Fibroblast of upper back skin (primary cell): ENCODE data around the gene BNIP5.

Source experiments
- DNase-seq: peaks from one replicate; pipeline ENCODE4 v3.0.0-alpha.2; 2013

Gene BNIP5, protein sequence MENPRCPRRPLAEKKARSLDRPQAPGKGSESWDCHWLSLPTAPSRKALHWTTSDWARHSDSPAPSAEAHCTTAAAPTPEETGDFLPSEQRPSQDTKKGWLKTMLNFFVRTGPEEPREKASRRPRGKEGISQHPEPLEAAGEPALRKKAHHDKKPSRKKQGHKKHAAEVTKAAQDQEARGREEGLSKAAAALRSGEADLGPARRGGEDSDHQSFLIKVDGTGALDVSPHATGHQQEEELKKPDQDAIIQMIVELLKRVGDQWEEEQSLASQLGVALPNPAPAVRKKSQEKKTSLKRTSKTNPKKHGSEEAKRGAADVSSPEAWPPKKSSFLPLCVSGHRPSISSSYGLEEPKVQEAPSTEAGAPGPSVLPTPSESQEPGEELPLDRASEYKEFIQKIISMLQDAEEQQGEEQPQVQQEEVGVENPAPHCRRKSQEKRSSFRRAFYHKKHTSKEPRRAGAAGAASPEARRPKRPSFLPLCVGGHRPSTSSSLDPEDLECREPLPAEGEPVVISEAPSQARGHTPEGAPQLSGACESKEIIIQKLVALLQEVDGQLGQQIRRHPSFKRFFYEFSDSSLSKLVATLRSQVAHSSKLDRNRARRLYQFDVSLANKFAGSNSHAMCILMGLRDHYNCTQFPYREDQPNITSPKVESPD

DNA sequence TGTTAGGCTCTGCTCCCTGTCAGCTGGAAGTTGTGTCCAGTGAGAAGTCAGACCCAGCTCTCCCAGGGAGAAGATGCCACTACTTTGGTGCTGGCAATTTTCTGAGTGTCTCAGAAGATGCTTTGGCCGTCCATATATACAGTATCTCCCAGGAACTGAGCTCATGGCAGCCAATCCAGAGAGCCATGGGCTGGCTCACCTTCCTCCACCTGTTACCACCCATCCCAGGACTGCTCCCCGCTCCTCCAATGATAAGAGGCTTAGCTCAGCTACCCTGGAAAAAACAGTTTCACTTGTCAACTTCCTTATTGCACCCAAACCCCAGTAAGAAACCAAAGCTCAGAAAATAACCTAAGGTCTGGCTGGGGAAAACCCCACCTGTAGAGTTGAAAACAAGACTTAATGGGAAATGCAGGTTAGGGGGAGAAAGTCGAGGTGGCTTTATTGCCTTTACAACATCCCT is at the start of gene BNIP5:
Gene BNIP5, minus strand, starts transcription at position 110 of the 463 bp plus-strand sequence. CDS start 6,198 bp downstream, outside the sequence.
- DNase-seq = no peak

DNA sequence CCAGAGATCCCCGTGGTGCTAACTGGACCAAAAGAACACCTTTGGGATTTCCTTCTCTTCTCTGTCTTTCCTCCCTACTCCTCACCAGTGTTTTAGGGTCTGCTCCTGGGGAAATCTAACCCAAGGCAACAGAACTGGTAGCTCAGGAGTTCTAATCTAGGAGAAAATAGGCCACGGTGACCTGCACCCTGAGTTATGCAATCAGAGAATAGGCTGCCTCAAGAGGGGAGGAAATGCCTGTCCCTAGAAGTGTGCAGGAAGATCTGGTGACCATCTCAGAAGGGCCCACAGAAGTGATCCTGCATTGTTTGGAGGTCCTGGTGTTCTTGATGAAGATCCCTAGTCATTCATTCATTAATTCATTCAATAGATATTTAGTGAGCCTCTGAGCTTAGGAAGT is 47.4 kb upstream of the BNIP5 start:
- no peak for DNase-seq

DNA sequence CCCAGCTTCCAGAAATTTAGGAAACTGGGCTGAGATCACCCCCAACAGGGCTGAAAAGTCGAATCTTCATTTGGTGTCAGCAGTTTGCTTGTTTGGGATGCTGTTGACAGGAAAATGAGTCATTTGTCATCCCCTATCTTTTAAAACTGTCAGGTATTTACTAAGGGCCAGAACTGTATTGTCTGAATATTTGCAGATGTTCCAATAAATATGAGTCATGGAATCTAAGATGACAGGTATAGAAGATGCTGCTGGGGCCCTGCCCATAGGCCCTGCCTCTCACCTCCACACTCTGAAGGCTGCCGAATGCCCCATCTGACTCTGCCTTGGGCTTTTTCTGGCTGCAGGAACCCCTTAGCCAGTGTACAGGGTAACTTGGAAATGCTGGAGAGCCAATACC is 46.9 kb upstream of the BNIP5 start:
- no peak for DNase-seq

DNA sequence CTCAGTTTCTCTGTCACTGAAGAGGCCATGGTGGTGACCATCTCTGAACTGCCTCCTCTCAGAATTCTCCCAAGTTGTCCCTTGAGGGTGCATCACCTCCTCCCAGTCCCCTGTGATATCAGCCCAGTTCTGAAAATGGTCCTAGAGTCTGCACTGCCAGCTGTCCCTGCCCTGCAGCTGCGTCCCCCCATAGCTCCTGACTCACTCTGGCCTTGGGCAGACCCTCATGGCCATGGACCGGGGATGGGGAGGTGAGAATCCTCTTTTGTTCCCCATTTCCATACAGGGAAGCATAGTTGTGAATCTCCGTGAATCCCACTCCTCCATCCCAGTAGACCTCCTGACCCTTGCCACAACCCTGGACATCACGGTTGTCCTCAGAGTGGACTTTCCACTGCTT is 46.3 kb upstream of the BNIP5 start:
- DNase-seq = no peak

DNA sequence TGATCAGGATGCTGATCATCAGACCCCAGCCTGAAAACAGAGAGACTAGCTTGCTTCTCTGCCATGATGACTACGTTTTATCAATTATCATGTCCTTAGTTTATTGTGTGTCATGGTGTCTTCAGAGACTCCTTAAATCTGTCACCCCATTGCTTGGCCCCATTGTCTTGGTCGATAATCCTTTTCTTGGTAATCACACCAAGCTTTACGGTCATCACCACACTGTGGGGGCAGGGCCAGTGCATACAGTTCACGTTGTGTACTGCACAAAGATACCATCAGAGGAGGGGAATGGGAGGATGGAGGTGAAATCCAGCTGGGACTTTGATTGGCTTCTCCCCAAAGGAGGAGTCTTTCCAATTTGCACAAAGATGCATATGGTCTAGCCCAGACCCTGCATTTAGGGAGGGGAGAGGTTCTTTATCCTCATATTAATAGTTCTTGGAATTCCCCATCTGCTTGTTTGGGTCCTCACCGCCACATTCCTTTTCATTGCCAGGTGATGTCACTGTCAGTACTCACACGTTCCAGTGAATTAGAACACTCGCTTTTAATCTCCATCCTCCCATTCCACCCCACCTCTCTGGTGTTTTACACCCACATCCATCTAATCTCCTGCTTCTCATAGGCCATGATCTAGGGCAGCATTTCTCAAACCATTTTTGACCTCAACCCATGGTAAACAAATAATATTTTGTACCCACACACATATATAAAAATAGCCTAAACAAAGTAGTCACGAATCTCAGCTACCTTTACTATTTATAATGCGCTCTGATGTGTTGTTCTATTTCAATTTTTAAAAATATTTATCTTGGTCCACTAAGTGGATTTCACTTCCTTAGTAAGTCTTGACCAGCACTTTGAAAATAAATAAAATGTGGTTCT is 45.1 kb upstream of the BNIP5 start:
- no peak for DNase-seq

DNA sequence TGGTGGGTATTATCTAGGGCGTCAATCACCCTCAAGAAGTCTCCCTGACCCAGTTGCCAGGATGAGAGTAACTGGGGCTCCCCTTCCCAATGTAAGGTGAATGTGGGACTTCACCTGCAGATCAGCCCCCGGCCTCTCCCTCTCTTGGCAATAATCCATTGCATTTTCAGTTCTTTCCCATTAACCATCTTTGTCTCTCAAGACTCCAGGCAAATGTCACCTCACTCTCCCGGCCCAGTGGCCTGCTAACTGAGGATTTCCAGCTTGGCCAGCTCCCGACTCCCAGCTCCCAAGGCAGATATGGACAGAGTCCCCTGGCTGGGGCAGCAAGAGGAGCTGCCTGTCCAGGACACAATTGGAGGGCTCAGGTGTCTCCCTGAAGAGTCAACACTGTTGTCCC is 43.5 kb upstream of the BNIP5 start:
- no peak for DNase-seq

DNA sequence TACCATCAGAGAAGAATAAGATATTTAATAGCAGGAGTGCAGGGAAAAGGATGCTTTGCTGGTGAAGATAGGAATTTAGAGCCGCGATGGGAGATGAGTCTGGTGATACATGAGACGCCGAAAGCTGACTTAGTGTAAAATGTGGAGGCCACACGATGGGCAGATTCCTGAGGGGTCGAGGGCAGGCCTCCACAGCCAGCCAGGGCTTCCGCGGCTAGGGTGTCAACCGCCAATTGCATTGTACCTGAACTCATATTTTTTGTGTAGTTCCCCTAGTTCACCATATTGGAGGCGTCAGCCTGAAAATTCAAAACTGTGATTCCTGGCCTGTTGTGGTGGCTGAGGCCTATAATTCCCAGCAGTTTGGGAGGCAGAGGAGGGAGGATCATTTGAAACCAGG is 42.2 kb upstream of the BNIP5 start:
- no peak for DNase-seq

DNA sequence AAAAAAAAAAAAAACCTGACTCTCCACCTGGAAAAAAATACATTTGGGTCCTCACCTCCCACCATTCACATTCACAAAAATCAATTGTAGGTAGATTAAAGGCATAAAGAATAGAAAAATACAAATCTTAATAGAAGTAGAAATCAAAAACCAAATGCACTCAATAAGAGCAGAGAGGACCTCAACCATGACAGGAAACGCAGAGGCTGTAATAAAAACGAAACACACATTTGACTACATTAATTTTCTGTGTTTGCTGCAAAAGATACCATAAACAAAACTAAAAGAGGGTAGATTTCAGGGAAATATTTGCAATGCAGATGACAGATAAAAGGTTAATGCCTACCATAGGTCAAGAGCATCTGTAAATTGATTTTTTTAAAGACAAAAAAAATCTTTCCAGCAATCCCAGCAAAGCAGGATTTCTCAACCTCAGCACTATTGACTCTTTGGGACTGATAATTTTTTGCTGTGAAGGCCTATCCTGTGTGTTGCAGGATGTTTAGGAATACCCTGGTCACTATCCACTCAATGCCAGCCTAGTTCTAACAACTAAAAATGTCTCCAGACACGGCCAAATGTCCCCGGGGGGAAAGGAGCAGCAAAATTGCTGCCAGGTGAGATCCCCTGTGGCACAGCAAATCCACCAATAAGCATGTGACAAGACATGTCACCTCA is 41.7 kb upstream of the BNIP5 start:
- no peak for DNase-seq

DNA sequence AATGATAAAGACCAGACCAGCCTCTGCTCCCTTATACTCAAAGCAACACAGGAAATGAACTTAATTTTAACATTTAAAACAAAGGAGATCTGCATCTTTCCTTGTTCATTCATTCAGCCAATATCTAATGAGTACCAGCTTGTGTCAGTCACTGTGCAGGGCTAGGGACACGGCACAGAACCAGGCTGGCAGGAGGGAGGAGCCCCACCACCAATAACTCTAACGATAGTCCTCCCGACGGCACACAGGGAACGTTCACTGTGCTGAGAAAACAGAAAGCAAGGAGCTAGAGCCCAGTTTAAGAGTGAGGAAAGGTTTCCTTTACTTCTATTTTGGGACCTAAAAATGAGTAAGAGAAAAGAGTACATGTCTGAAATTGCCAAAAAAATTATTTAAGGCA is 40.9 kb upstream of the BNIP5 start:
- DNase-seq = no peak

DNA sequence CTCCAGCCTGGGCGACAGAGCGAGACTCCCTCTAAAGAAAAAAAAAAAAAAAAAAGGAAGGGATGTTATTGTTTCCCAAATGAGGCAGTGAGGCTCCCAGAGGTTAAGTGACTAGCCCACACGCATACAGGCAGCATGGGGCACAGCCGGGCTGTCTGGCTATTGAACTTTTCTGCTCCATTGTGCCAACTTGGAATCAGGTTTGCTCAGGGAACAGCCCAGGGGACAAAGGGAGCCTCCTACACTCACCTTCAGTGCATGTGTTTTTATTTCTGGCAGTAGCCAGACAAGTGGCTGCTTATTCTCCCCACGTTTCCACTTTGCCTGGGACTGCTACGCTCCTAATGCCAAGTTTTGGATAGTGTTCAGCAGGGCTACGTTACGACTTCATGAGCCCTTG is 40.1 kb upstream of the BNIP5 start:
- no peak for DNase-seq

DNA sequence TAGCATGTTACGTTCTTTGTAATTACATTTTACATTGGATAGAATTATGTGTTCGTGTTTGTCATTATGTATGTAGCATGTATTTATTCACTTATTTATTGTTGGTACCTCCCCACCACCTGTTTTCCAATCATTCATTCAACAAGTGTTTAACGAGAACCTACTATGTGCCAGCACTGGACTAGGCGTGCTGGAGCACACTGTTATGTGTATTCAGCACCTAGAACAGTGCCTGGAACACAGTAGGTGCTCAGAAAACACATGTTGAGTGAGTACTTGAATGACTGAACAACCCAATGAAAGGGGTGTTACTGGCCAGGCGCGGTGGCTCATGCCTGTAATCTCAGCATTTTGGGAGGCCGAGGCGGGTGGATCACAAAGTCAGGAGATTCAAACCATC is 39.5 kb upstream of the BNIP5 start:
- DNase-seq = no peak

DNA sequence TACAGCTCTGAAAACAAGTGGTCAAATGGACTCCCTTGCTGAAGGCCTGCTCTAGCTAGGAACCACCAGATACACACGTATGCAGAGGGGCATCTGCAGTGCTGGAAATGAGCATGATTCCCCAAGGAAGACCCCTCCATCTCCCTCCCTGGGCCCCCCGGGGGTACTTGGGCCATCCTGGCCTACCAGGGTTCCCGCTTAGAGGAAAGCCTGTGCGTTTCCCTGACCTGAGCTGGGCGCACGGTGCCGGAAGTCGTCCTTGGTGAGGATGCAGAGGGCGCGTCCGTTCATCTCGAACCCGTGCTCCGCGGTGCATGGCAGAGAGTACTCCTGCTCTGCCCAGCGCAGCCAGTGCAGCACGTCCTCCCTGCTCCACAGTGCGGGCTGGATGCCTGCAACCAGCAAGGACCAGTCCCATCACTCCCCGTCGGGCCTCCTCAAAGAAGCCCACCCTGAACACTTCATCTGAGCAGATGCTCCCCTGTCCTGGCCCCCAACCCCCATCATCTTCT is 39.0 kb upstream of the BNIP5 start:
- DNase-seq = no peak

DNA sequence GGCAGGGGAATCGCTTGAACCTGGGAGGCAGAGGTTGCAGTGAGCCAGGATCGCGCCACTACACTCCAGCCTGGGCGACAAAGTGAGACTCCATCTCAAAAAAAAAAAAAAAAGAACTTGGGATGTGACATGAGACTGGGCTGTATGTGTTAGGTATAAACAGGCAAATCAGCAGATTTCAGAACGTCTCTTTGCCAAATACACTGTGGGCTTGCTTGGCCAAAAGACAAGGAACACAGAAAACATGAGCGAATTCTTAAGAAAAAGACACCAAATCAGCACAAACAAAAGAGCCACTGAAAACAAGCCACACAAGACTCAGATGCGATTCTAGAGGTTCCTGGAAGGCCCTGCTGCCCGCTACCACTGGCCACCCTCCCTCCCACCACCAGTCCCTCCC is 38.3 kb upstream of the BNIP5 start:
- DNase-seq = no peak

DNA sequence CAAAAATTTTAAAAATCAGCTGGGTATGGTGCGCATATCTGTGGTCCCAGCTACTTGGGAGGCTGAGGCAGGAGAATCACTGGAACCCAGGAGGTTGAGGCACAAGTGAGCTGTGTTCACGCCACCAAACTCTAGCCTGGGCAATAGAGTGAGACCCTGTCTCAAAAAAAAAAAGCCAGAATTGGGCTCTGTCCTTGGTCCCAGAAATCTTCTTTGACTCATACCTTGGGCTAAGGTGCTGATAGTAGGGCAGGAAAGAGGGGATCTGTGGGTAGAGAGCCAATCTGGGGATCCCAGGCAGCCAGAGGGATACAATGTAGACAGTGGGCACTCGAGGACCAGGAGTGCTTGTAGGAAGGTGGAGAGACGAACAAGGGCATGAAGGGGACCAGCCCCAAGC is 37.5 kb upstream of the BNIP5 start:
- no peak for DNase-seq

DNA sequence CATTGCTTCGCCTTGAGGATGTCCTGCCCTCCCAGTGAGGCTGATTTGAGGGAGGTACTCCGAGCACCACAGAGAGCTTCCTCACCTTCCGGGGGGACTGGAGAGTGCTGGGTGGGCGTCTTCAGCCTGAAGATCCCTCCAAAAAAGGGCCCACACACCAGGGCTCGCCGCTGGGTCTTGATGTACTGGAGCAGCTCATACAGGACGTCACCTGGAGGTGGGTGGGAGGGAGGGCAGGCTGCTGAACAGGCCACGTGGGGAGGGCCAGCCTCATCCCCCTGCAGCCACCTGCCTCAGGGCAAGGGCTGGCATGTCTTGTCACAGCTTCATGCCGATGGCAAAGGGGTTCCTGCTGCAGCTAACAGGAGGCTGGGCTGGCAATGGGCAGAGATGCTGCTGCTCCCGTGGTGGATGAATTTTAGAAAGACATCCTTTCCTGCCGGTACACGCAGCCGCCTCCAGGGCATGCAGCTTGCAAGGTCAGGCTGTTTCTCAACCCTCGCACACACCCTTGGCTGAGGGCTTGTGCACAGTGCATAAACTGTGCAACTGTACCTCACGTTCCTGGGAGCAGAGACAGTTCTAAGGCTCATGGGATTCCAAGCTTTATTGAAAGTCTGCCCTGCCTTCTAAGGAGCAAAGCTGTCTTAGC is 36.8 kb upstream of the BNIP5 start:
- DNase-seq = no peak

DNA sequence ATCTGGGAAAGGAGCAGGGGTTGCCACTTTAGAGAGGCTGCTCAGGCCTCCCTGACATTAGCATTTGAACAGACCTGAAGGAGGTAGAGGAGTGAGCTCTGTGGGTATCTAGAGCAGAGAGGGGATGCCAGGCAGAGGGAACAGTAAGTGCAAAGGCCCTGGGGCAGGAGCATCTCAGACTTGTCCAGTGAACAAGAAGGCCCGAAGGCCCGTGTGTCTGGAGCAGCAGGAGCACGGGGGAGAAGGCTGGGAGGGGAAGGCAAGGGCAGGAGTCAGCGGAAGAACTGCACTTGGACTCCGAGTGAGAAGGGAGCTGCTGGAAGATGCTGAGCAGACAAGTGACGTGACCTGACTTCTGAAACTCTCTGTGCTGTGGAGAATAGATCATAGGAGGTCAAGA is 35.4 kb upstream of the BNIP5 start:
- no peak for DNase-seq

DNA sequence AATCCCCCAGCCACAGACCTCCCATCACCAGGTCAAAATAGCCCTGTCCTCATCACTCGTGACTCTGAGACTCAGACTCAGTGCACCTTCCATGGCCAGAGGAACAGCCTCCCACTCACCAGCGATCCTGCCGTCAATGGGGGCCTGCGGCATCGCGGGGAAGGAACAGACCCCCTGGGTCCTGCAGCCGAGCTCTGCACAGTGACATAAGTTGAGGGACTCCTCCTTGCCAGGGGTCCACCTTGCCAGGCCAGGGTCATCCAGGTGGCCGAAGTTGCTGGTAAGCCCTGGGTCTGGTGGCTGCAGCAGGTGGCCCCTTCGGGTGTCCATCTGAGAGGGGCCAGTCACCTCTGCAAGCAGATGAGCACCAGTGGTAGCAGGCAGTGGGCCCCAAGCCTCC is 34.5 kb upstream of the BNIP5 start:
- no peak for DNase-seq

DNA sequence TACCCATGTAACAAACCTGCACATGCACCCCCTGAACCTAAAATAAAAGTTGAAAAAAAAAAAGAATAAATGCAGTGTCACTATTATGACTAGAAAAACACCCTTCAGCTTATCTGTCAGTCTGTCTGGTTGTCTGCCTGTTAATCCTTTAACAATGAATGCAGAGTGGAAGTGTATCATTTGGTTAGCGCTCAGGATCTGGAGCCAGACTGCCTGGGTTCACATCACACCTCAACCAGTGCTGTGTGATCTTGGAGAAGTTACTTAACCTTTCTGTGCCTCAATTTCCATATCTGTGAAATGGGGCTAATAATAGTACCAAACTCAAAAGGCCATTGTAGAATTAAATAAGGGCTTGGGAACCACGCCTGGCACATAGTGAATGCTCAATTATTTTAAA is 34.0 kb upstream of the BNIP5 start:
- DNase-seq = no peak

DNA sequence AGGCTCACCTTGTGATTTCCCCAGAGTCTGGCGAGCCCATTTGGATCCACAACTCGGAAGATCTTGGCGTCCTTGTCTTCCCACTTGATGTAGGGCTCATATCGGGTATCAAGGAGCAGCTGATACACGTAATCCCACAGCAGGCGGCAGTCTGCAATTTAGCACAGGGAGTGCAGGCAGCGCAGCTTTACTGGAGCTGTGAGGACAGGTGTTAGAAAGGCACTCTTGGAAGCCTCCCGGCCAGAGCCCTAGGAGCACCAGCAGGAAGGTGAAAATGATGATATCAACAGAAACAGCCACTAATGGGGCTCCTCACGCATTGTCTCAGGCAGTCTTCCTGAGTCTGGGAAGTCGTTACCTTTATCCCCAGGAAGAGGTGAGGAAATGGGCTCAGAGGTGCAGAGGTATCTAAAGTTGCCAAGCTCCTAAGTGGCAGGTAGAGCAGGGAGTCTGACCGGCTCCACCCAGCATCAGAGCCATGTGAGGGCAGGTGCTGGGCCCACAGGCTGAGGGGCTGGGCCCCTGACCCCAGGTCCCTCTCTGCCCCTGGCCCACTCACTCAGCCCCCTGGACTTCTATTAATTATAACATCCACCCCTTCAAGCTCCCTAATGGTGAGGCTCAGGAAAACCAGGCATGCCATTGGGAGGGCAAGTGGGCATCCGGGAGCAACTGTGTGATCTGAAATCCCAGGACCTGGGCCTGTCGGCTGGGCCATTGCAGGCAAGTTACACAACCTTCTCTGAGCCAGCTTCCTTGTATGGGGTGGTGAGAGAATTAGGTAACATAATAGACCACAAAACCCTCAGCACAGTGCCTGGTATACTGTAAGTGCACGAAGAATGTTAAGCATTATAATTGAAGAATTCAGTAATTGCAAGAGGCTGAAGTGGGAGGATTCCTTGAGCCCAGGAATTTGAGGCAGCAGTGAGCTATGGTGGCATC is 32.5 kb upstream of the BNIP5 start:
- DNase-seq = peak; percentile 89

DNA sequence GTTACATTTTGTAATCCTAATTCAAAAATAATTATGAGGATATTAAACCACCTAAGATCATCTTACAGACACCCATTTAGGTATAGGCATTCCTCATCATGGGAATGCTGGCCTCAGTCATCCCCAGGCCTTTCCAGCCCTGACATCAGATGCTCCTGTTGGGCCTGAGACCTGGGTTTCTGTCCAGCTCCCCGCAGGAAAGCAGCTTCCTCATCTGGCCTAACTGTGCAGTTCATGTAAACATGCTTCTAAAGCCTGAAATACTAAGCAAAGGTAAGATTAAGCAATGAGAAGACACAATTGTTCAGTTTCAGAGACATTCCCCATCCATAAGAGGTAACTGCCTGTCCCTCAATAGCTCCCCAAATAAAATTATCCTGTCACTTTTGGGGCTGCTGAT is 31.7 kb upstream of the BNIP5 start:
- DNase-seq = no peak

DNA sequence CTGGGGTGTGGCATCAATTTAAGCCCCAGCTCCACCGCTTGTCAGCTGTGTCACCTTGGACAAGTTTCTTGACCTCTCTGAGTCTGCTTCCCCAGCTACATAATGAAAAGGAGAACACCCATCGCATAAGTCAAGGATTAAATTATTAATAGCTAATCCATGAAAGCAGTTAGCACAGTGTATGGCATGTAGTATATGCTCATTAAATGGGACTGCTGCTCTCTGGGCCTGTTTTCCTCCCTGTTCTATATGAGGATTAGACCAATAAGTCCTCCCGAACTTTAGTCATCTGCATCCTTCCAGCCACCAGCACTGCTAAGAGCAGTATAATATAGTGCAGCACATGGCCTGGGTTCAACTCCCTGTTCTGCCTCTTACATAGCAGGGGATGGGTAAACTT is 31.1 kb upstream of the BNIP5 start:
- DNase-seq = no peak
